K562 (cell line): ENCODE data around the gene ISYNA1. TPM values are rescaled to one million over a fixed set of nuclear protein-coding genes. Genes with fewer than 3 reads are reported as not detected.
A peak's percentile ranks its signal among the peaks of the same experiment; 100 is the strongest.

ENCODE experiments used
- ARID4B ChIP-seq: sonication (generic); formaldehyde crosslinking; IDR thresholded peaks from 2 replicates; pipeline ENCODE4 v1.8.0; 2022; ENCODE audit warnings: mild to moderate bottlenecking, missing genetic modification reagents
- CBX5 ChIP-seq: IDR thresholded peaks from 2 replicates; pipeline ENCODE4 v1.6.1; 2014; ENCODE audit warnings: low read depth, borderline replicate concordance
- CREB1 ChIP-seq, 2 experiments: sonication (generic) in 1 of 2; formaldehyde crosslinking in 1 of 2; IDR thresholded peaks; 2 replicates each; pipeline versions ENCODE4 v1.6.1 to v1.8.0; 2012 to 2022; ENCODE audit warnings: inconsistent platforms in 1 of 2, mild to moderate bottlenecking in 1 of 2, missing genetic modification reagents in 1 of 2, moderate library complexity in 1 of 2
- E2F6 ChIP-seq, 2 experiments: IDR thresholded peaks; 2 replicates each; pipeline ENCODE4 v1.6.1; 2011; ENCODE audit warnings: borderline replicate concordance in 1 of 2, control low read depth in 1 of 2, low read depth in 1 of 2, low read length in 1 of 2, mild to moderate bottlenecking in 1 of 2, mixed read lengths in 1 of 2, moderate library complexity in 1 of 2; ENCODE audit not compliant: insufficient read depth in 1 of 2, insufficient read length in 1 of 2, poor library complexity in 1 of 2, severe bottlenecking in 1 of 2; ENCODE audit errors: extremely low read depth in 1 of 2
- MCM2 ChIP-seq: fragments of 450-650 bp; IDR thresholded peaks from 2 replicates; pipeline ENCODE4 v1.6.1; 2017; ENCODE audit warnings: low read depth, mild to moderate bottlenecking
- NFRKB ChIP-seq: fragments of 450-650 bp; IDR thresholded peaks from 2 replicates; pipeline ENCODE4 v1.6.1; 2016; ENCODE audit warnings: low read depth
- NKRF ChIP-seq: fragments of 450-650 bp; IDR thresholded peaks from 2 replicates; pipeline ENCODE4 v1.6.1; 2016; ENCODE audit warnings: borderline replicate concordance
- PTBP1 ChIP-seq: fragments of 200-400 bp; formaldehyde crosslinking; IDR thresholded peaks from 2 replicates; pipeline ENCODE4 v1.6.1; 2017; ENCODE audit warnings: low read depth, low read length
- RBM39 ChIP-seq: fragments of 200-400 bp; formaldehyde crosslinking; optimal IDR thresholded peaks from 2 replicates; pipeline ENCODE3; 2018; ENCODE audit warnings: low read depth, low read length
- SRF ChIP-seq, 2 experiments: fragments of 250-450, 450-650 bp in 1 of 2; sonication (Bioruptor Pico) in 1 of 2; sonication (generic) in 1 of 2; formaldehyde crosslinking; IDR thresholded peaks; 2 replicates each; pipeline versions ENCODE4 v1.5.0 to v1.5.1; 2020 to 2022; ENCODE audit warnings: mild to moderate bottlenecking in 1 of 2, missing genetic modification reagents in 1 of 2
- SUPT5H ChIP-seq: fragments of 450-650 bp; IDR thresholded peaks from 2 replicates; pipeline ENCODE4 v1.6.1; 2016
- ZBTB9 ChIP-seq: fragments of 450-650 bp; formaldehyde crosslinking; IDR thresholded peaks from 2 replicates; pipeline ENCODE4 v1.4.0; 2020; ENCODE audit warnings: mild to moderate bottlenecking, moderate library complexity
- ZFPM2 ChIP-seq: fragments of 250-450 bp; sonication (Bioruptor Pico); IDR thresholded peaks from 2 replicates; pipeline ENCODE4 v1.5.1; 2022; ENCODE audit warnings: mild to moderate bottlenecking
- ZNF175 ChIP-seq: fragments of 200-800 bp; sonication (Bioruptor generic); IDR thresholded peaks from 2 replicates; pipeline ENCODE4 v1.6.1; 2016; ENCODE audit warnings: low read depth, mild to moderate bottlenecking, missing genetic modification characterization, missing compliant biosample characterization
- ZNF212 ChIP-seq: fragments of 450-650 bp; formaldehyde crosslinking; IDR thresholded peaks from 2 replicates; pipeline ENCODE4 v1.4.0; 2020; ENCODE audit warnings: mild to moderate bottlenecking
- ZNF740 ChIP-seq, 3 experiments: fragments of 200-800 bp in 1 of 3; sonication (Bioruptor generic) in 1 of 3; sonication (generic) in 1 of 3; formaldehyde crosslinking in 1 of 3; IDR thresholded peaks; 2 replicates each; pipeline versions ENCODE4 v1.6.1 to v1.8.0; 2016 to 2022; ENCODE audit warnings: mild to moderate bottlenecking in 2 of 3, missing compliant biosample characterization in 2 of 3, missing genetic modification characterization in 2 of 3, missing genetic modification reagents in 1 of 3
- polyA plus RNA-seq, 8 experiments: library from polyadenylated mRNA; depleted of rRNA in 4 of 8; stranded (reverse) in 5 of 8; unstranded in 3 of 8; fragments of >200 nt; fragmentation: Nextera tagmentation in 2 of 8; fragmentation: Illumina TruSeq in 1 of 8; extraction: Ambion mirVana in 2 of 8; extraction: Trizol in 1 of 8; gene quantifications; 2 replicates each; pipeline versions ENCODE4 v1.2.1 to v1.2.3, GENCODE V29; 2011 to 2014; ENCODE audit warnings: inconsistent platforms in 1 of 8, missing spikeins in 1 of 8
- total RNA-seq, 7 experiments: library from RNA; depleted of rRNA in 6 of 7; stranded (reverse); fragments of >200 nt in 6 of 7; fragmentation: Illumina TruSeq in 2 of 7; extraction: Trizol in 2 of 7; gene quantifications; 2 replicates each; pipeline versions ENCODE4 v1.2.1 to v1.2.3, GENCODE V29; 2011 to 2021; ENCODE audit warnings: low replicate concordance in 1 of 7

Gene ISYNA1
- total and polyA plus RNA-seq, 9 of the 15 experiments (the other 6 are each of a cell fraction or from before 2014, with no cell fraction given): 21.8 to 460 (median 93.2) TPM

GRCh38 chr19:18414504-18415177, 23.3 kb downstream of the ISYNA1 start (continued):
- TF ChIP-seq ZBTB9 (CRISPR knock-in tag): peak; percentile 40; the same call in 1 of the 2 replicates
- TF ChIP-seq CBX5: no peak
- peak; percentile 14; the same call in 1 of the 2 replicates for TF ChIP-seq ZNF175 (CRISPR knock-in tag)
- peak; percentile 17; the same call in 1 of the 2 replicates for TF ChIP-seq CREB1 (IDR thresholded peaks at IDR 0.05)
- TF ChIP-seq CREB1 (CRISPR knock-in tag; IDR thresholded peaks at IDR 0.05): no peak
- TF ChIP-seq E2F6 (IDR thresholded peaks at IDR 0.05; ENCODE audit: borderline replicate concordance in 1 of 2, extremely low read depth in 1 of 2, insufficient read depth in 1 of 2, insufficient read length in 1 of 2, low read depth in 1 of 2, low read length in 1 of 2, poor library complexity in 1 of 2, severe bottlenecking in 1 of 2): peak; percentile 26 to 50
- TF ChIP-seq ARID4B (CRISPR knock-in tag): 0 out of 2 replicates have a peak, but pooled peaks have one; percentile 33
- TF ChIP-seq ZNF212 (CRISPR knock-in tag): no peak
- TF ChIP-seq SUPT5H: peak; percentile 67
- TF ChIP-seq NKRF: no peak
- TF ChIP-seq PTBP1: 0 out of 2 replicates have a peak, but pooled peaks have one; percentile 28
- no peak for TF ChIP-seq RBM39
- 0 out of 2 replicates have a peak, but pooled peaks have one; percentile 8 for TF ChIP-seq ZFPM2 (CRISPR knock-in tag)
- TF ChIP-seq SRF (CRISPR knock-in tag; IDR thresholded peaks at IDR 0.05): peak in 1 of 2 experiments; percentile 26; a peak in 1 of 4 replicates
- no peak for TF ChIP-seq ZNF740 (CRISPR knock-in tag; IDR thresholded peaks at IDR 0.05)
- TF ChIP-seq ZNF740 (tag; IDR thresholded peaks at IDR 0.05): no peak
- TF ChIP-seq MCM2: no peak
- peak; percentile 40 for TF ChIP-seq NFRKB
